NCI-H2029 treated with DMSO at 0.1 percent for 48 hours (cell line): ENCODE data around the gene LIPC.

Experiments
- DNase-seq: peaks from one replicate; lab custom pipeline; 2025; lab: John Stamatoyannopoulos, UW

Gene LIPC

GRCh38 chr15:58554758-58555157 lies 123.0 kb downstream of the LIPC start:
- DNase-seq: no peak

GRCh38 chr15:58555162-58556027 lies 123.6 kb downstream of the LIPC start:
- DNase-seq: no peak

- no peak for DNase-seq
Measured at GRCh38 chr15:58556028-58556361, 124.2 kb downstream of the LIPC start.

- no peak for DNase-seq
Measured at GRCh38 chr15:58556541-58556940, 124.8 kb downstream of the LIPC start.

- no peak for DNase-seq
Measured at GRCh38 chr15:58558777-58559176, 127.0 kb downstream of the LIPC start.

- no peak for DNase-seq
Measured at GRCh38 chr15:58559904-58560588, 128.3 kb downstream of the LIPC start.

- no peak for DNase-seq
Measured at GRCh38 chr15:58561321-58561720, 129.5 kb downstream of the LIPC start.

- no peak for DNase-seq
Measured at GRCh38 chr15:58562135-58562534, 130.3 kb downstream of the LIPC start.

- DNase-seq: no peak
Measured at GRCh38 chr15:58564981-58565380, 133.2 kb downstream of the LIPC start.

GRCh38 chr15:58565619-58566018 lies 133.8 kb downstream of the LIPC start:
- no peak for DNase-seq

- DNase-seq: no peak
Measured at GRCh38 chr15:58566029-58566428, 134.2 kb downstream of the LIPC start.

- DNase-seq: peak; percentile 48
Measured at GRCh38 chr15:58568157-58568571, 136.4 kb downstream of the LIPC start.

- DNase-seq: no peak
Measured at GRCh38 chr15:58569455-58569854, 137.7 kb downstream of the LIPC start.

- no peak for DNase-seq
Measured at GRCh38 chr15:58571491-58571890, 139.7 kb downstream of the LIPC start.

GRCh38 chr15:58572521-58572920 lies 140.7 kb downstream of the LIPC start:
- no peak for DNase-seq

- DNase-seq: no peak
Measured at GRCh38 chr15:58573270-58573669, 141.5 kb downstream of the LIPC start.

- DNase-seq: no peak
Measured at GRCh38 chr15:58574631-58575030, 142.8 kb downstream of the LIPC start.

- DNase-seq: no peak
Measured at GRCh38 chr15:58575045-58575786, 143.4 kb downstream of the LIPC start.

- DNase-seq: no peak
Measured at GRCh38 chr15:58576657-58577056, 144.9 kb downstream of the LIPC start.

GRCh38 chr15:58582160-58582559 lies 150.4 kb downstream of the LIPC start:
- no peak for DNase-seq

GRCh38 chr15:58583171-58583908 lies 151.5 kb downstream of the LIPC start:
- DNase-seq: no peak
